Measurements from ENCODE around the gene KLK11. TPM values are rescaled to one million over a fixed set of nuclear protein-coding genes. Genes with fewer than 3 reads are reported as not detected.

The KLK11 gene
- total and polyA plus RNA-seq, 11 donors = 0.32 to 19.1 (median 0.38) TPM; not detected in 7

- Histone ChIP-seq H3K27me3 (peaks cover 0 to 47% (median 6%) of the 10 kb centered on the region in 9 donors), H3K27ac (no peak overlapping the region), H3K4me3 (no peak overlapping the region), H3K36me3 (no peaks in the 10 kb centered on the region), H3K9me3 (no peaks in the 10 kb centered on the region), H3K4me1 (peaks cover 0 to 2% (median 0%) of the 10 kb centered on the region in 12 donors)
- intact Hi-C loops (cut with DNase I) = loop anchor here in 1 of 10 donors (5.0 kb wide), 1 partner anchor 51 kb away; the partner anchor contains the start of gene KLK14
- TF ChIP-seq CTCF (IDR thresholded peaks at IDR 0.05) (no peak), POLR2A (IDR thresholded peaks at IDR 0.05) (no peak)
- WGBS, 4 donors = 86 to 92% (median 88%) methylated on average over 7 of the region's 7 CpGs
- ATAC-seq = no peak
- no peak for DNase-seq
Measured at GRCh38 chr19:51031220-51031879, 4.9 kb upstream of the KLK11 start.

GRCh38 chr19:51030631-51031030, 4.2 kb upstream of the KLK11 start:
- no peak for TF ChIP-seq CTCF (IDR thresholded peaks at IDR 0.05)
- no peak for TF ChIP-seq POLR2A (IDR thresholded peaks at IDR 0.05)
- Histone ChIP-seq H3K4me1 (peaks cover 0 to 6% (median 0%) of the 10 kb centered on the region in 12 donors), H3K9me3 (no peaks in the 10 kb centered on the region), H3K36me3 (no peaks in the 10 kb centered on the region), H3K4me3 (no peak overlapping the region), H3K27me3 (peaks cover 0 to 50% (median 10%) of the 10 kb centered on the region in 9 donors), H3K27ac (no peak overlapping the region)
- DNase-seq (no peak), ATAC-seq (no peak)
- intact Hi-C loops (cut with DNase I) = loop anchor here in 1 of 10 donors (5.0 kb wide), 1 partner anchor 52 kb away; the partner anchor contains the start of gene KLK14
- WGBS, 4 donors = 73 to 80% (median 77%) methylated on average over 13 of the region's 13 CpGs

- Histone ChIP-seq H3K27ac (no peak overlapping the region), H3K9me3 (no peaks in the 10 kb centered on the region), H3K4me3 (no peak overlapping the region), H3K4me1 (peaks cover 0 to 6% (median 0%) of the 10 kb centered on the region in 12 donors), H3K27me3 (peaks cover 0 to 50% (median 12%) of the 10 kb centered on the region in 9 donors), H3K36me3 (no peaks in the 10 kb centered on the region)
- no peak for ATAC-seq
- no peak for DNase-seq
- 68 to 81% (median 74%) methylated on average over 2 of the region's 2 CpGs for WGBS, 4 donors
- TF ChIP-seq POLR2A (IDR thresholded peaks at IDR 0.05) (no peak), CTCF (IDR thresholded peaks at IDR 0.05) (no peak)
- intact Hi-C loops (cut with DNase I) = loop anchor here in 4 of 10 donors (5.0 to 10.0 kb wide), 4 partner anchors 53 to 145 kb away; partner anchors contain the start of gene KLK14 (in 1 of the 4)
Measured at GRCh38 chr19:51029718-51030117, 3.3 kb upstream of the KLK11 start.

- H3K27ac ChIP-seq = no peak overlapping the region
- intact Hi-C loops (cut with DNase I) = loop anchor here in 4 of 10 donors (5.0 to 10.0 kb wide), 3 partner anchors 64 to 147 kb away; no protein-coding TSS in a partner anchor
- DNase-seq (no peak), ATAC-seq (no peak)
- H3K4me3 ChIP-seq = no peak overlapping the region
- H3K27me3 ChIP-seq = peaks cover 0 to 59% (median 16%) of the 10 kb centered on the region in 9 donors
- H3K9me3 ChIP-seq = no peaks in the 10 kb centered on the region
- H3K36me3 ChIP-seq = no peaks in the 10 kb centered on the region
- TF ChIP-seq POLR2A (IDR thresholded peaks at IDR 0.05) (no peak), CTCF (IDR thresholded peaks at IDR 0.05) (no peak)
- 71 to 74% (median 72%) methylated on average over 5 of the region's 5 CpGs for WGBS, 4 donors
- peaks cover 0 to 6% (median 0%) of the 10 kb centered on the region in 12 donors for H3K4me1 ChIP-seq
Measured at GRCh38 chr19:51027873-51028272, 1.5 kb upstream of the KLK11 start.
